GM12878 (cell line): ENCODE measurements around the gene MTRF1L. TPM values are rescaled to one million over a fixed set of nuclear protein-coding genes. Genes with fewer than 3 reads are reported as not detected.

ENCODE experiments used
- ATAC-seq: fragments of 200-7000 bp; cut with Tn5 transposase; 3 replicates; pipeline ENCODE4 v1.9.1; 2020; ENCODE audit warnings: mild to moderate bottlenecking, moderate library complexity
- BruUV-seq: library from RNA; stranded (reverse); fragments of 400-500 nt; replicated peaks from 2 replicates; lab custom pipeline; 2021; lab: Mats Ljungman, UMichigan
- CTCF ChIA-PET: fragments of 300-600 bp; sonication (Branson Sonifier 250); formaldehyde crosslinking; extraction: SDS; loops from one replicate; lab custom pipeline; 2021; ENCODE audit warnings: inconsistent platforms; lab: Yijun Ruan, JAX
- POLR2A ChIA-PET: fragments of 350-600 bp; formaldehyde crosslinking; extraction: SDS; loops from one replicate; lab custom pipeline; 2021; ENCODE audit warnings: inconsistent platforms; lab: Charles Lee
- RAD21 ChIA-PET: fragments of 300-600 bp; sonication (Branson Sonifier 250); formaldehyde crosslinking; loops from one replicate; lab custom pipeline; 2023; ENCODE audit warnings: antibody characterized with exemption; ENCODE audit not compliant: unreplicated experiment; lab: Charles Lee
- SMC1A ChIA-PET: fragments of 300-600 bp; sonication (Branson Sonifier 250); formaldehyde crosslinking; loops from one replicate; lab custom pipeline; 2023; ENCODE audit not compliant: unreplicated experiment, uncharacterized antibody; lab: Charles Lee
- DNase-seq: peaks from one replicate; pipeline ENCODE4 v3.0.0-alpha.2; 2011; ENCODE audit warnings: low read depth, low spot score
- FAIRE-seq: peaks from 3 replicates; lab custom pipeline; 2011; peaks lifted over from hg19 to GRCh38; lab: Jason Lieb, UNC
- H2AFZ ChIP-seq: 2 replicates; pipeline ENCODE4 v1.6.0; 2011; ENCODE audit warnings: low read depth, low read length, control low read depth; ENCODE audit not compliant: control insufficient read depth
- H3K27ac ChIP-seq: 2 replicates; pipeline ENCODE4 v1.5.1; 2011; ENCODE audit warnings: control low read depth; ENCODE audit not compliant: control insufficient read depth, insufficient read depth
- H3K27me3 ChIP-seq, 2 experiments: replicated peaks in 1 of 2; 2 replicates each; pipeline versions ENCODE4 v1.6.0 to v1.6.1; 2011; ENCODE audit warnings: low read length in 1 of 2; ENCODE audit not compliant: control insufficient read depth in 2 of 2, insufficient read depth in 2 of 2
- H3K36me3 ChIP-seq, 2 experiments: 2 replicates each; pipeline ENCODE4 v1.5.1; 2011; ENCODE audit warnings: low read length in 1 of 2; ENCODE audit not compliant: control insufficient read depth in 2 of 2, insufficient read depth in 2 of 2
- H3K4me1 ChIP-seq: 2 replicates; pipeline ENCODE4 v1.6.1; 2011; ENCODE audit warnings: mild to moderate bottlenecking, low read length, moderate library complexity, mixed read lengths; ENCODE audit not compliant: control insufficient read depth, insufficient read depth
- H3K4me2 ChIP-seq: 2 replicates; pipeline ENCODE4 v1.6.0; 2011; ENCODE audit warnings: control low read depth; ENCODE audit not compliant: control insufficient read depth, insufficient read depth
- H3K4me3 ChIP-seq: fragments of 200-600 bp; sonication (generic); 2 replicates; pipeline ENCODE4 v1.5.1; 2016
- H3K79me2 ChIP-seq: 2 replicates; pipeline ENCODE4 v1.6.0; 2011; ENCODE audit warnings: low read length; ENCODE audit not compliant: control insufficient read depth, insufficient read depth
- H3K9ac ChIP-seq: 2 replicates; pipeline ENCODE4 v1.8.0; 2011; ENCODE audit warnings: low read length, control low read depth, mixed read lengths; ENCODE audit not compliant: control insufficient read depth, insufficient read depth
- H3K9me3 ChIP-seq: replicated peaks from 3 replicates; pipeline ENCODE4 v1.5.1; 2011; ENCODE audit warnings: mild to moderate bottlenecking, low read length; ENCODE audit not compliant: control insufficient read depth, insufficient read depth
- H4K20me1 ChIP-seq: 2 replicates; pipeline ENCODE4 v1.6.0; 2011; ENCODE audit not compliant: control insufficient read depth, insufficient read depth
- BACH1 ChIP-seq: fragments of 450-650 bp; IDR thresholded peaks from 2 replicates; pipeline ENCODE4 v1.6.1; 2017; ENCODE audit warnings: mild to moderate bottlenecking, borderline replicate concordance
- CHD2 ChIP-seq: IDR thresholded peaks from 2 replicates; pipeline ENCODE4 v1.6.1; 2011; ENCODE audit warnings: low read depth, low read length, improper control_type of control experiment, borderline replicate concordance
- EGR1 ChIP-seq, 2 experiments: IDR thresholded peaks; 1 replicate in 1 of 2; 2 replicates in 1 of 2; pipeline ENCODE4 v1.6.1; 2011 to 2012; ENCODE audit warnings: low read depth in 2 of 2, low read length in 2 of 2, borderline replicate concordance in 1 of 2, mild to moderate bottlenecking in 1 of 2, moderate library complexity in 1 of 2
- FOXM1 ChIP-seq: IDR thresholded peaks from 2 replicates; pipeline ENCODE4 v1.6.1; 2012; ENCODE audit warnings: low read depth, mild to moderate bottlenecking, inconsistent platforms, low read length, moderate library complexity
- NR2C1 ChIP-seq: fragments of 450-650 bp; IDR thresholded peaks from 2 replicates; pipeline ENCODE4 v1.6.1; 2017; ENCODE audit warnings: antibody characterized with exemption, mild to moderate bottlenecking, moderate library complexity
- POLR2A ChIP-seq: IDR thresholded peaks from 2 replicates; pipeline ENCODE4 v1.6.1; 2011; ENCODE audit warnings: low read depth, mild to moderate bottlenecking, low read length
- RAD21 ChIP-seq: IDR thresholded peaks from 2 replicates; pipeline ENCODE4 v1.6.1; 2011; ENCODE audit warnings: mild to moderate bottlenecking, low read depth, low read length, moderate library complexity; ENCODE audit not compliant: insufficient read depth
- RFX5 ChIP-seq: IDR thresholded peaks from 2 replicates; pipeline ENCODE4 v1.6.1; 2011; ENCODE audit warnings: low read depth, low read length, improper control_type of control experiment
- RUNX3 ChIP-seq: IDR thresholded peaks from 2 replicates; pipeline ENCODE4 v1.6.1; 2012; ENCODE audit warnings: low read length, inconsistent platforms
- ZBTB40 ChIP-seq: fragments of 450-650 bp; IDR thresholded peaks from 2 replicates; pipeline ENCODE4 v1.6.1; 2016; ENCODE audit warnings: mild to moderate bottlenecking, moderate library complexity, borderline replicate concordance
- WGBS: methylation state at CpG from one replicate; pipeline ENCODE4 v1.1.6; 2016; ENCODE audit warnings: low lambda C conversion rate; ENCODE audit not compliant: insufficient replicate concordance, insufficient coverage; ENCODE audit errors: missing lambda C conversion rate; 5-methylcytosine and 5-hydroxymethylcytosine counted together
- in situ Hi-C: fragments of 300-500 bp; cut with MboI; formaldehyde crosslinking; loops from 9 replicates; pipeline ENCODE4 v1.14.3; 2018; ENCODE audit warnings: mixed read lengths
- intact Hi-C: fragments of 100-400 bp; cut with micrococcal nuclease; formaldehyde crosslinking; loops from one replicate; pipeline ENCODE4 v1.14.2; 2022; ENCODE audit not compliant: unreplicated experiment
- polyA plus RNA-seq, 11 experiments: library from polyadenylated mRNA; depleted of rRNA in 4 of 11; unstranded in 6 of 11; stranded (reverse) in 5 of 11; fragments of >200 nt; fragmentation: Nextera tagmentation in 4 of 11; fragmentation: Illumina TruSeq in 1 of 11; extraction: Ambion mirVana in 4 of 11; extraction: Trizol in 1 of 11; gene quantifications; 1 replicate in 1 of 11; 2 replicates in 10 of 11; pipeline versions ENCODE4 v1.2.1 to v1.2.3, GENCODE V29; 2011 to 2016; ENCODE audit warnings: inconsistent platforms in 2 of 11, missing spikeins in 2 of 11, low read depth in 1 of 11
- total RNA-seq, 4 experiments: library from RNA; depleted of rRNA in 3 of 4; stranded (reverse); fragments of >200 nt in 3 of 4; fragmentation: Illumina TruSeq in 1 of 4; extraction: Trizol in 1 of 4; gene quantifications; 2 replicates each; pipeline versions ENCODE4 v1.2.1 to v1.2.3, GENCODE V29; 2013 to 2021
- TF ChIP-seq, protein P1 (sequence below): fragments of 450-650 bp; IDR thresholded peaks from 2 replicates; pipeline ENCODE4 v1.6.1; 2017; ENCODE audit warnings: antibody characterized with exemption, mild to moderate bottlenecking, moderate library complexity

Gene MTRF1L
- total and polyA plus RNA-seq, 10 of the 15 experiments (the other 5 are each of a cell fraction or from before 2014, with no cell fraction given), result 5.1 to 21.6 (median 16.1) TPM

- POLR2A ChIA-PET, result interaction anchor here (5.8 kb wide), 1 partner anchor 14 kb away, joined by 101 read pairs; the partner anchor contains the start of gene MTRF1L
- Histone ChIP-seq H3K79me2 (peaks cover 69% of the 10 kb centered on the region), H3K9ac (peak overlapping the region; percentile 91), H3K27ac (peak overlapping the region; percentile 90), H3K4me2 (peak overlapping the region; percentile 51), H2AFZ (no peak overlapping the region), H3K9me3 (no peaks in the 10 kb centered on the region; the same call in 2 of the 3 replicates), H3K27me3 (no peaks in the 10 kb centered on the region), H3K36me3 (peaks cover 0 to 8% of the 10 kb centered on the region in 2 experiments; a peak in 1 of 4 replicates), H4K20me1 (no peaks in the 10 kb centered on the region), H3K4me1 (peaks cover 5% of the 10 kb centered on the region; the same call in 1 of the 2 replicates), H3K4me3 (peak overlapping the region; percentile 92)
- RAD21 ChIA-PET, result interaction anchor here (0.9 to 4.6 kb wide), 3 partner anchors 11 to 30 kb away, joined by 3 to 22 read pairs (median 6); no protein-coding TSS in a partner anchor
- ATAC-seq, result peak; percentile 44
- peak; percentile 51 for DNase-seq
- FAIRE-seq, result no peak
- intact Hi-C loops, result loop anchor here (2.0 to 5.0 kb wide), 5 partner anchors 18 to 1592 kb away; partner anchors contain the start of genes MTRF1L, RMND1 and ZBTB2
- CTCF ChIA-PET, result interaction anchor here (1.1 to 2.8 kb wide), 3 partner anchors 12 to 30 kb away, joined by 4 to 14 read pairs (median 9); no protein-coding TSS in a partner anchor
- in situ Hi-C loops, result loop anchor here (25.0 kb wide), 3 partner anchors 1253 to 1753 kb away; partner anchors contain the start of gene SCAF8
- BruUV-seq, result no TSS peak
- SMC1A ChIA-PET, result interaction anchor here (1.0 to 3.2 kb wide), 7 partner anchors 8 to 40 kb away, joined by 3 to 27 read pairs (median 7); no protein-coding TSS in a partner anchor
- 0% methylated on average over 7 of the region's 7 CpGs for WGBS
- TF ChIP-seq RFX5, result no peak
- no peak for TF ChIP-seq BACH1
- no peak for TF ChIP-seq NR2C1
- no peak for TF ChIP-seq FOXM1
- TF ChIP-seq RAD21, result no peak
- peak; percentile 51 for TF ChIP-seq POLR2A
- TF ChIP-seq RUNX3, result peak; percentile 62
- no peak for TF ChIP-seq EGR1 (IDR thresholded peaks at IDR 0.05; ENCODE audit: borderline replicate concordance in 1 of 2, low read depth in 2 of 2, low read length in 2 of 2)
- TF ChIP-seq, protein P1, sequence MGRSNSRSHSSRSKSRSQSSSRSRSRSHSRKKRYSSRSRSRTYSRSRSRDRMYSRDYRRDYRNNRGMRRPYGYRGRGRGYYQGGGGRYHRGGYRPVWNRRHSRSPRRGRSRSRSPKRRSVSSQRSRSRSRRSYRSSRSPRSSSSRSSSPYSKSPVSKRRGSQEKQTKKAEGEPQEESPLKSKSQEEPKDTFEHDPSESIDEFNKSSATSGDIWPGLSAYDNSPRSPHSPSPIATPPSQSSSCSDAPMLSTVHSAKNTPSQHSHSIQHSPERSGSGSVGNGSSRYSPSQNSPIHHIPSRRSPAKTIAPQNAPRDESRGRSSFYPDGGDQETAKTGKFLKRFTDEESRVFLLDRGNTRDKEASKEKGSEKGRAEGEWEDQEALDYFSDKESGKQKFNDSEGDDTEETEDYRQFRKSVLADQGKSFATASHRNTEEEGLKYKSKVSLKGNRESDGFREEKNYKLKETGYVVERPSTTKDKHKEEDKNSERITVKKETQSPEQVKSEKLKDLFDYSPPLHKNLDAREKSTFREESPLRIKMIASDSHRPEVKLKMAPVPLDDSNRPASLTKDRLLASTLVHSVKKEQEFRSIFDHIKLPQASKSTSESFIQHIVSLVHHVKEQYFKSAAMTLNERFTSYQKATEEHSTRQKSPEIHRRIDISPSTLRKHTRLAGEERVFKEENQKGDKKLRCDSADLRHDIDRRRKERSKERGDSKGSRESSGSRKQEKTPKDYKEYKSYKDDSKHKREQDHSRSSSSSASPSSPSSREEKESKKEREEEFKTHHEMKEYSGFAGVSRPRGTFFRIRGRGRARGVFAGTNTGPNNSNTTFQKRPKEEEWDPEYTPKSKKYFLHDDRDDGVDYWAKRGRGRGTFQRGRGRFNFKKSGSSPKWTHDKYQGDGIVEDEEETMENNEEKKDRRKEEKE, result no peak
- TF ChIP-seq ZBTB40, result no peak
- no peak for TF ChIP-seq CHD2
Observed at GRCh38 chr6:152984513-152984872, 18.0 kb downstream of the MTRF1L start.
